ENCODE results near the gene RSPH10B. TPM values are rescaled to one million over a fixed set of nuclear protein-coding genes. Genes with fewer than 3 reads are reported as not detected.
"Not testable (repeated sequence)": the region's sequence is repeated elsewhere in the genome, so short reads cannot be mapped to it uniquely, and the experiment has no call there.

RSPH10B gene
- 0.04 TPM for total RNA-seq (2013)
- polyA plus RNA-seq (not detected), polyA minus RNA-seq (0.14 TPM in 1 of 2 replicates, not detected in the other), total RNA-seq (0 to 1.3 (median 0.06) reads per million in 11 experiments)

DNA sequence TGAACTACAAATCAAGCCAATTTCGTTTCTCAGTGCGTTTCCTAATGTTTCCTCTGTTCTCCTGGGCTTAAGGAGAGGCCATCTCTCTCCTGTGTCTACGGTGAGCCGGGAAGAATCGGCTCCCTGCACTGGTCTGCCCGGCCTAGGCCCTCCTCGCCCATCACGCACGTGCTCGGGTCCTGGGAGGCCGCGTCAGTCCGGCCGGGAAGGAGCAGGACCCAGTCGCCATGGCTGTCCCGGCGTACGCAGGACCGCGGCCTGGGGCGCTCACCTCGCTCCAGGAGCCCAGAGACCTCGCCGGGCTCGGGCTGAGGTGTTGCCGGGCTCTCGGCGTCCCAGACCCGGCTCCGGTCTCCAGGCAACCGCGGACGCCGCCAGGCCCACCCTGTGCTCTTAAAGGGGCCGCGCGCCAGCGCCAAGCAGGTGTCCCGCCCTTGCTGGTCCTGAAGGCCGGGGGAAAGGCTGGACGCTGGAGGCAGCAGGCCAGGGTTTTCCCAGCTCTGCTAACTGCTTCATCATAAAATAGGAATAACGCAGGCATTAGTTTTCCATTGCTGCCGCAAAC lies at the start of gene RSPH10B:
Gene RSPH10B (minus strand): TSS at position 343 of the 565 bp plus-strand sequence. CDS start 3,573 bp downstream, outside the sequence.
- H3K9ac ChIP-seq (ENCODE audit: insufficient read depth, low read length, poor library complexity, severe bottlenecking); H2AFZ ChIP-seq (ENCODE audit: insufficient read depth, low read depth, low read length, poor library complexity, severe bottlenecking); H3K9me3 ChIP-seq (replicated peaks in 1 of 2; ENCODE audit: control insufficient read depth in 1 of 2, insufficient read depth in 1 of 2, low read length in 2 of 2); intact Hi-C loops (cut with micrococcal nuclease); H3K9me3 Mint-ChIP-seq; H3K4me1 ChIP-seq (ENCODE audit: control insufficient read depth in 1 of 2, insufficient read depth in 2 of 2, low read length in 2 of 2); H3K27me3 Mint-ChIP-seq (ENCODE audit: low read depth in 3 of 3); H3K36me3 Mint-ChIP-seq; H3K4me3 ChIP-seq (replicated peaks in 1 of 3; ENCODE audit: low read depth in 2 of 3, low read length in 3 of 3); H4K20me1 ChIP-seq (ENCODE audit: insufficient read depth, low read length); H3K4me1 Mint-ChIP-seq; H3K79me2 ChIP-seq (ENCODE audit: insufficient read depth, low read length); H3K36me3 ChIP-seq (replicated peaks in 1 of 2; ENCODE audit: control insufficient read depth in 1 of 2, insufficient read depth in 2 of 2, low read length in 2 of 2); DNase-seq; H3K27ac Mint-ChIP-seq; H3K27ac ChIP-seq (ENCODE audit: low read depth in 1 of 2, low read length in 2 of 2); H3K4me2 ChIP-seq (replicated peaks; ENCODE audit: extremely low read depth, low read length, poor library complexity, severe bottlenecking); H3K4me3 Mint-ChIP-seq; H3K27me3 ChIP-seq (ENCODE audit: control insufficient read depth in 2 of 2, insufficient read depth in 2 of 2, low read length in 2 of 2): not testable (repeated sequence)
- no CpG with 5 or more reads among the region's 43 CpGs for WGBS (ENCODE audit: insufficient coverage)

DNA sequence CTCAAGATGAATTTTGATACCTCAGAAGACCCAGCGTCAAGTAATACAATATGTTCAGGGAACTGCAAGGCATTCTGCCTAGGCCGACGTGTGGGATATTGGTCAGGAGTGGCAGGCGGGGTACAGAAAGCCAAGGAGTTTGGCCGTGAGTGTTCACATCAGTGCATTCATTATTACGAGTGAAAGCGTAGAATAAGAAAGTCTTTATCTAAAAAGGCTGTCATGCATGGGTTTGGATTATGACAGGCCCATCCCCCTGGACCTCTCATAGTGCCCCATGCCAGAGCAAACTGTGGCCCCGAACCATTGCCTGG lies 46.1 kb upstream of the RSPH10B start:
- H3K79me2 ChIP-seq (ENCODE audit: insufficient read depth, low read length) = peaks cover 29% of the 10 kb centered on the region
- H3K4me2 ChIP-seq (replicated peaks; ENCODE audit: extremely low read depth, low read length, poor library complexity, severe bottlenecking) = no peak overlapping the region
- Mint-ChIP-seq H3K27me3 (ENCODE audit: low read depth in 3 of 3) (no peaks in the 10 kb centered on the region), H3K27ac (peak overlapping the region in 3 of 7 donors; percentile 31 to 72 (median 68)), H3K9me3 (peaks cover 0 to 2% (median 0%) of the 10 kb centered on the region in 7 donors), H3K36me3 (peaks cover 64 to 76% of the 10 kb centered on the region in 2 donors), H3K4me1 (peaks cover 4% of the 10 kb centered on the region), H3K4me3 (no peak overlapping the region)
- no peak overlapping the region for H3K4me3 ChIP-seq (replicated peaks in 1 of 3; ENCODE audit: low read depth in 2 of 3, low read length in 3 of 3)
- H2AFZ ChIP-seq (ENCODE audit: insufficient read depth, low read depth, low read length, poor library complexity, severe bottlenecking) = no peak overlapping the region
- intact Hi-C loops (cut with micrococcal nuclease) = no loop called here
- H3K4me1 ChIP-seq (ENCODE audit: control insufficient read depth in 1 of 2, insufficient read depth in 2 of 2, low read length in 2 of 2) = no peaks in the 10 kb centered on the region
- no peaks in the 10 kb centered on the region for H4K20me1 ChIP-seq (ENCODE audit: insufficient read depth, low read length)
- WGBS (ENCODE audit: insufficient coverage) = 97% methylated on average over 7 of the region's 8 CpGs
- TF ChIP-seq, protein P1, sequence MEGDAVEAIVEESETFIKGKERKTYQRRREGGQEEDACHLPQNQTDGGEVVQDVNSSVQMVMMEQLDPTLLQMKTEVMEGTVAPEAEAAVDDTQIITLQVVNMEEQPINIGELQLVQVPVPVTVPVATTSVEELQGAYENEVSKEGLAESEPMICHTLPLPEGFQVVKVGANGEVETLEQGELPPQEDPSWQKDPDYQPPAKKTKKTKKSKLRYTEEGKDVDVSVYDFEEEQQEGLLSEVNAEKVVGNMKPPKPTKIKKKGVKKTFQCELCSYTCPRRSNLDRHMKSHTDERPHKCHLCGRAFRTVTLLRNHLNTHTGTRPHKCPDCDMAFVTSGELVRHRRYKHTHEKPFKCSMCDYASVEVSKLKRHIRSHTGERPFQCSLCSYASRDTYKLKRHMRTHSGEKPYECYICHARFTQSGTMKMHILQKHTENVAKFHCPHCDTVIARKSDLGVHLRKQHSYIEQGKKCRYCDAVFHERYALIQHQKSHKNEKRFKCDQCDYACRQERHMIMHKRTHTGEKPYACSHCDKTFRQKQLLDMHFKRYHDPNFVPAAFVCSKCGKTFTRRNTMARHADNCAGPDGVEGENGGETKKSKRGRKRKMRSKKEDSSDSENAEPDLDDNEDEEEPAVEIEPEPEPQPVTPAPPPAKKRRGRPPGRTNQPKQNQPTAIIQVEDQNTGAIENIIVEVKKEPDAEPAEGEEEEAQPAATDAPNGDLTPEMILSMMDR (IDR thresholded peaks at IDR 0.05) = no peak
- no peaks in the 10 kb centered on the region for H3K27me3 ChIP-seq (ENCODE audit: control insufficient read depth in 2 of 2, insufficient read depth in 2 of 2, low read length in 2 of 2)
- no peaks in the 10 kb centered on the region for H3K9me3 ChIP-seq (replicated peaks in 1 of 2; ENCODE audit: control insufficient read depth in 1 of 2, insufficient read depth in 1 of 2, low read length in 2 of 2)
- DNase-seq = no peak
- no peak overlapping the region for H3K9ac ChIP-seq (ENCODE audit: insufficient read depth, low read length, poor library complexity, severe bottlenecking)
- peaks cover 53 to 80% of the 10 kb centered on the region in 2 donors for H3K36me3 ChIP-seq (replicated peaks in 1 of 2; ENCODE audit: control insufficient read depth in 1 of 2, insufficient read depth in 2 of 2, low read length in 2 of 2)
- no peak overlapping the region for H3K27ac ChIP-seq (ENCODE audit: low read depth in 1 of 2, low read length in 2 of 2)
